ENCODE measurements around the gene ADAMTS18. TPM values are rescaled to one million over a fixed set of nuclear protein-coding genes. Genes with fewer than 3 reads are reported as not detected.

Gene ADAMTS18
- total RNA-seq, 2 donors from 2014 or later, result not detected

DNA sequence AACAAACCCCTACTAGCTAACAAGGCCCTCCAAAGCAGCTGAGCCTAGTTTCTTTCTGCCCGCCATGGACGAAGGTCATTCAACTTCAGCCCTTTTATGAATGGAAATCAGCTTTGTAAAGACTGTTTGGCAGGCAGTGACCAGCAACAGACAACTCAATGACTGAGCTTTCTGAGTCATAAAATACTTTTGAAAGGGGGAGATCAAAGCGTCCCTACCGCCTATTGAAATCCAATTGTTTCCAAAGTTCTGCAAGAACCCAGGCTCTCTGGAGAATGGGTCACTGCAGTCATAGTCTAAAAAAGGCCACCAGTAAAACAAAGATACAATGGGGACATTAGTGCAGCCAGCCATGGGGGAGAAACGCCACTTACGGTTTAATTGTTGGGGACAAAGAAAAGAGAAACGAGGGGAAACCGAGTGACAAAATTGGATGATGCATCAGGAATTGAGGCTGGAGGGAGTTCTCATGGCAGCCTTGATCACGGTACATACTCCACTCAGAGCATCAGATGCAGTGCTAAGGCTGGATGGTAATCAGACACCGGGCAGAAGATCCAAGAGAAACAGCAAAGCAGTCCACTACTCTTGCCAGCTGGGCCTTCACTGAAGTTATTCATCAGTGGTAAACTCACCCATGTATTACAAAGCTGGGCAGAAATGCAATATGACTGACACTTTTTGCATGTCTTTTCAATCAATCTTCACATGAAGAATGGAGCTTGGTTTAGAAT, 9.8 kb downstream of the ADAMTS18 start:
- DNase-seq (ENCODE audit: low spot score), result no peak
- H3K27ac ChIP-seq, result no peak overlapping the region
- H3K36me3 ChIP-seq, result no peaks in the 10 kb centered on the region
- no peaks in the 10 kb centered on the region for H3K4me1 ChIP-seq
- no peaks in the 10 kb centered on the region for H3K9me3 ChIP-seq
- H3K4me3 ChIP-seq, result no peak overlapping the region
- no peaks in the 10 kb centered on the region for H3K27me3 ChIP-seq
- TF ChIP-seq, protein P1, sequence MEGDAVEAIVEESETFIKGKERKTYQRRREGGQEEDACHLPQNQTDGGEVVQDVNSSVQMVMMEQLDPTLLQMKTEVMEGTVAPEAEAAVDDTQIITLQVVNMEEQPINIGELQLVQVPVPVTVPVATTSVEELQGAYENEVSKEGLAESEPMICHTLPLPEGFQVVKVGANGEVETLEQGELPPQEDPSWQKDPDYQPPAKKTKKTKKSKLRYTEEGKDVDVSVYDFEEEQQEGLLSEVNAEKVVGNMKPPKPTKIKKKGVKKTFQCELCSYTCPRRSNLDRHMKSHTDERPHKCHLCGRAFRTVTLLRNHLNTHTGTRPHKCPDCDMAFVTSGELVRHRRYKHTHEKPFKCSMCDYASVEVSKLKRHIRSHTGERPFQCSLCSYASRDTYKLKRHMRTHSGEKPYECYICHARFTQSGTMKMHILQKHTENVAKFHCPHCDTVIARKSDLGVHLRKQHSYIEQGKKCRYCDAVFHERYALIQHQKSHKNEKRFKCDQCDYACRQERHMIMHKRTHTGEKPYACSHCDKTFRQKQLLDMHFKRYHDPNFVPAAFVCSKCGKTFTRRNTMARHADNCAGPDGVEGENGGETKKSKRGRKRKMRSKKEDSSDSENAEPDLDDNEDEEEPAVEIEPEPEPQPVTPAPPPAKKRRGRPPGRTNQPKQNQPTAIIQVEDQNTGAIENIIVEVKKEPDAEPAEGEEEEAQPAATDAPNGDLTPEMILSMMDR (IDR thresholded peaks at IDR 0.05), result no peak

DNA sequence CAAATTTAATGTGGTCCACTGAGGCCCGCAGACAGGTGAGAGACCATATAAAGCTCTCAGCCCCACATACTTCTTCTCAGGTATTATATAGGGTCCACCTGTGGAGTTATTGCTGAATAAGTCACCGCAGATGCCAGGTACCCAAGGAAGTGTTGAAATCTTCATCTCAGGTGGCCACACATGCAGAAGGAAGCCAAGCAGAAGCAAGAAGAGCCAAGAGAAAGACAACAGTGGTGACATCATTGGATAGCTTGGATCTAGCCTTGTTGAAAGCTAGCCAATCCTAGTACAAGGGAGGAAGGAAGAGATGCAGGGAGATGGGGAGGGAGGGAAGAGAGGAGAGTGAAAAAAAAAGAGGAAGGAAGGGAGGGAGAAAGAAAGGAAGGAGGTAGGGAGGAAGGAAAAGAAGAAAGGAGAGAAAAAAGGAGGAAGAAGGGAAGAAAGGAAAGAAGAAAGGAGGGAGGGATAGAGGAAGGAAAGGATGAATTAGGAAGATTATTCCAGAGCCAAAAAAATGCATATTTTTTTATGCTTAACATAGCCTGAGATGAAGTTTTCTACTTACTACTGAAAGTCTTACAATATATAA, 12.5 kb downstream of the ADAMTS18 start:
- no peak for DNase-seq (ENCODE audit: low spot score)
- no peaks in the 10 kb centered on the region for H3K4me1 ChIP-seq
- H3K27ac ChIP-seq, result no peak overlapping the region
- no peaks in the 10 kb centered on the region for H3K9me3 ChIP-seq
- no peaks in the 10 kb centered on the region for H3K27me3 ChIP-seq
- TF ChIP-seq, protein P1 (IDR thresholded peaks at IDR 0.05), result no peak
- no peak overlapping the region for H3K4me3 ChIP-seq
- H3K36me3 ChIP-seq, result no peaks in the 10 kb centered on the region

DNA sequence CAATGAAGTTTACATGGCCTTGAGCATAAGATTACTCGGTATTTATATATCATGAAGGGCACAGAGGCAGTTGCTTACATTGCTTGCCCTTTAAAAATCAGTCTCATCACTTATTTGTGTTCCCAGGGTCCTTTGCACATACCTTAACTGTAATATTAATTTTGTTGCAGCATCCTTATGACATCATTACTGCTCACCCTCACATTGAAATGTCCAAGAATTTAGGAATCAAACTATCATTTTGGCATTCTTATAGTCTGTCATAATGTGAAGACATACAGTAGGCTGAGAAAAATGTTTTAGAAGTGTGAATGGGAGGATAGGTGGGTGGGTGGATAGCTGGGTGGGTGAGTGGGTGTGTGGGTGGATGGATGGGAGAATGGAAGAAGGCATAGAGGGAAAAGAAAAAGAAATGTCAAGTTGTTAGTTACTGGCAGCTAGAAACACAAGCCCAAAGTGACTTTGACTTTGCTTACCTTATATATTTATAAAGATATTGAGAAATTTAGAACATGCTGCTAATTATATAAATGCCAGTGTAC, 17.8 kb downstream of the ADAMTS18 start:
- no peaks in the 10 kb centered on the region for H3K27me3 ChIP-seq
- no peak overlapping the region for H3K27ac ChIP-seq
- no peaks in the 10 kb centered on the region for H3K4me1 ChIP-seq
- H3K36me3 ChIP-seq, result no peaks in the 10 kb centered on the region
- no peaks in the 10 kb centered on the region for H3K9me3 ChIP-seq
- TF ChIP-seq, protein P1 (IDR thresholded peaks at IDR 0.05), result no peak
- no peak overlapping the region for H3K4me3 ChIP-seq
- no peak for DNase-seq (ENCODE audit: low spot score)

DNA sequence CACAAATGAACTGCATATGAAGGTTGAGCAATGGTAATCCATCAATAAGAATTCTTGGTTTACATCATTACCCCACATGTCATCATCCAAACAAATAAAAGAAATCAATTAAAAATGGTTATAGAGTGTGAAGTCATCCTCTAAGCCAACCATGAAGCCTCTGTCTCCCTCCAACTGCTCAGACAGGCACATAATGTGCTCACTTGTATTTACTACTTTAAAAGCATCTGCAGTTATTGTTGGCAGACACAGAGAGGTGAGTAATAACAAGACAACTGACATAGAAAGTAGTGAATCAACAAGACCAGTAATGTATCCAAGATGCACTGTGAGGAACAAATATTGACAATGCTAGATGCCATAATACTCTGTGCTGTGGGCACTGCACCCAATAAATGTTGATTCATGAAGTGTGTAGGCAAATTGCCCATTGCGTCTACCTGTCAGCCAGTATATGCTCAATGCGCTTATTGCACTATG, 20.0 kb downstream of the ADAMTS18 start:
- TF ChIP-seq, protein P1 (IDR thresholded peaks at IDR 0.05), result no peak
- no peak for DNase-seq (ENCODE audit: low spot score)
- H3K4me3 ChIP-seq, result no peak overlapping the region
- H3K9me3 ChIP-seq, result no peaks in the 10 kb centered on the region
- H3K36me3 ChIP-seq, result no peaks in the 10 kb centered on the region
- no peaks in the 10 kb centered on the region for H3K27me3 ChIP-seq
- H3K27ac ChIP-seq, result no peak overlapping the region
- no peaks in the 10 kb centered on the region for H3K4me1 ChIP-seq

DNA sequence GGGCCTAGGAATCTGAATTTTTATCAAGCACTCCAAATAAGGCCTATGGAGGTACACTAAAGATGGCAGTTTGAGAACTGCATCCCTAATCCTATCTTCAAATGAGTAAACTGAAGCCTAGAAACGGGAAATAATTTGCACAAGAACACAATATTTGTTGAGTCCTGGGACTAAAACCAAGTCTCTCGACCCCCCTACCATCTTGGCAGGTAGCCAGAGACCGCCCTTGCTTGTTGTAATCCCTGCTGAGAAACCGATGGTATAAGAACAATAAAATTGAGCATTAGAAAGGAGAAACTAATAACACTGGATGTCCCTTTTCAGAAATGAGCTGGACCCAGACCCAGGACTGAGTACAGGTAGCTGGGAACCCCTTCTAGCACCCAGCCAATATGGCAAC, 24.4 kb downstream of the ADAMTS18 start:
- TF ChIP-seq, protein P1 (IDR thresholded peaks at IDR 0.05), result no peak
- no peak overlapping the region for H3K27ac ChIP-seq
- no peak for DNase-seq (ENCODE audit: low spot score)

More for the DNA sequence above, 24.4 kb downstream of the ADAMTS18 start:
- no peaks in the 10 kb centered on the region for H3K36me3 ChIP-seq
- H3K4me1 ChIP-seq, result no peaks in the 10 kb centered on the region
- peaks cover 0 to 18% of the 10 kb centered on the region in 2 donors for H3K9me3 ChIP-seq
- H3K4me3 ChIP-seq, result no peak overlapping the region
- no peaks in the 10 kb centered on the region for H3K27me3 ChIP-seq

Measured in right atrium auricular region (tissue), 2 donors.